HG03103 (cell line): Measurements from ENCODE around the gene GLTP.

ENCODE experiments used
- ATAC-seq: cut with Tn5 transposase; IDR thresholded peaks from one replicate; pipeline ENCODE4 v1.9.1; 2021; ENCODE audit warnings: low read depth; ENCODE audit not compliant: unreplicated experiment

GLTP gene

DNA sequence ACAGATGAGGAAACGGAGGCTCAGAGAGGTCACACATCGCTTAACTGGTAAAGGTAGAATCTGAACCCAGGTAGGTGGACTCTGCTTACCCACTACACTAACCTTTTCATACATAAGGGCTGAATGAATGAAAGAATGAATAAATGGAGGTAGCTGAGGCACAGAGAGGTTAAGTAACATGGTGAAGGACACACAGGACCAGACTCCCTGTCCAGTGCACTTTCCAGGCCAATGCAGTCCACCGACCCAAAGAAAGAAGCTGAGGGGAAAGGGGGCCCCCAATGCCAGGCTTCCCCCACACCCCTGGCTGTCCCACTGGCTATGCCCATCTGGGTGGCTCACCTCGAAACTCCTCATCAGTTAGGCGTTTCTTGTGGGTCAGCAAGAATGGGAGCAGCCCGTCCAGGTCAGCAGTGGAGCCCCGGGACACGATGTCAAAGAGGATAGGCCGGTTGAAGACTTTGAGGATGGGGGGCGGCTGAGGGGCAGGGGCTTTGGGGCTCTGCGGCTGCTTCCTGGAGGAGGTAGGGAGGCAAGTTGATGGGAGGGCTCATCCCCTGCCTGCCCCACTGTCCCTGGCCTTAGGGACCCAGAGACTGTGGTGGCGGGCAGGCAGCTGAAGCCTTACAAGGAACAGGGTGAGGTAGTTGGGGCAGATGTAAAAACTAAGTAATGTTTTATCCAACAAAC is 72.2 kb downstream of the GLTP start:
- ATAC-seq = no peak

DNA sequence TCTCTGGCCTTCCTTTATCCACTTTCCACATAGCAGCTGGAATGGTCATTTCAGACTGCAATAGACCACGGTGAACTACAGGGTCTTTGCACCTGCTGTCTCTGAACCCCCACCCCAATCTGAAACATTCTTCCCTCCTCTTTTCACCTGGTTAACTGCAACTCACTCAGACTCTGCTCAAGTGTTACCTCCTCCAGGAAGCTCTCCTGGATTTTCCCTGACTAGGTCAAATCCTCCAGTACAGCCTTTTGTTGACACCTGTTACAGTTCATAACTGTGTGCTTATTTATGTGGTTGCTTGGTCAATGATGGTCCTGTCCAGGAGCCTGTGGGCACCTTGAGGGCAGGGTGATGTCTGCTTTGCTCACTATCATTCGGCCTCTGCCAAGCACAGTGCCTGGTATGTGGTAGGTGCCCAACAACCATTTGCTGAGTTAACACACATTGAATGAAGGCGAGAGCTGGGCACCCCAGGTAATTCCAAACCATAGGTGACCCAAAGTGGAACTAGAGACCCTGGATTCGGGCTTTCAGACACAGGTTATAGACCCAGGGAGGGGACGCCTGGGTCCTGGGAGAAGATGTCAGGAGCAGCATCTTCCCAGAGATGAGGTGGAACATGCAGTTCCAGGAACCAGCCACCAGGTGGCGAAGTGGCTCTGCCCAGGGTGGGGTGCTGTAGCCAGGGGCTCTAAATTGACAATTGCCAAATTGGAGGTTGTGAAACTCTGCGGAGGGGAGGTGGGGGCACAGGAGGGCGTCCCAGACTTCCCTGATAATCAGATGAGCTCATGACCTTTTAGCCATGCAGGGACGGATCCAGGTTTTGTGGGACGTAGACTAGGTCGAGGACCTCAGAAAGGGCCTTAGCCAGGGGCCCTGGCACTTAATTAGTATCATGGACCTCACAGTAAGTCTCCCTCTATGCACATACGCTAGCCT is 75.2 kb downstream of the GLTP start:
- ATAC-seq = no peak

- no peak for ATAC-seq
Measured at GRCh38 chr12:109803678-109804077, 76.7 kb downstream of the GLTP start.

DNA sequence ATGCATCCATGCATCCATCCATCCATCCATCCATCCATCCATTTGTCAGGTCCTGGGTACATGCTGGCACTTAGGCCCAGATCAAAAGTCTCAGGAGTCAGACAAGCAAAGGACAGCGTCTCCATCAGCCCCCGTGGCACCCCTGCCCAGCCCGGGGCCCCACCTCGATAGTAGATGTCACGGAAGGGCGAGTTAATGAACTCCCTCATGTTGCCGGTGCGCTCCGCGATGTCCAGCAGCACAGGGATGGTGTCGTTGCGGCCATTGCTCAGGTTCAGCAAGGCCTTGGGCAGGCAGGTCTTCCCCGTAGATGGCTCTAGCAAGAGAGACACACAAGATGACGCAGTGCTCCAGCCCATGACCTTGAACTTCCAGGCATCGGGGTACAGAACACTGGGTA is 77.5 kb downstream of the GLTP start:
- no peak for ATAC-seq
